ENCODE results near the gene CFAP299.

The CFAP299 gene

DNA sequence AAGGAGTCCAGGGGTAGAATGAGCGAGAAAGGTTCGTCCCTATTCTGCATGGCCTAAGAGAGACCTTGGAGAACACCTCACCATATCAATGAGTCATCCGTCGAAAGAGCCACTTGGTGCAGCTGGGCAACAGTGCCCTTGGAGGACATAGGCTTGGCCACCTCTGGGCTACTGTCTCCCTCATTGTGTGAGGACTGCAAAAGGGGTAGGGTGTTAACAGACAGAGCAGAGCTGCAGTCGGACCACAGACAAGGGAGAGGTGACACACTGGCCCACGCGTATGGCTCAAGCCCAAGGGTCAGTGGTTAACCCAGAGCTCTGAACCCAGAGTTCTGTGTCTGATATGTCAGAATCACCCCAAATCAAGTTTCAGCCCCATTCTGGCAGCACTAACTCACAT is 576.8 kb downstream of the CFAP299 start:
- DNase-seq (ENCODE audit: low read depth, low spot score), result no peak
- Histone ChIP-seq H3K4me1 (ENCODE audit: insufficient read depth, insufficient read length) (no peaks in the 10 kb centered on the region), H3K36me3 (ENCODE audit: insufficient read depth, insufficient read length, low read length) (no peaks in the 10 kb centered on the region), H3K9ac (ENCODE audit: insufficient read length, low read depth) (no peak overlapping the region), H3K4me3 (ENCODE audit: insufficient read length, low read depth) (no peak overlapping the region), H3K9me3 (ENCODE audit: insufficient read depth, low read length) (no peaks in the 10 kb centered on the region; the same call in 1 of the 2 replicates), H3K27me3 (ENCODE audit: insufficient read depth, insufficient read length) (no peaks in the 10 kb centered on the region)
- TF ChIP-seq SUZ12 (IDR thresholded peaks at IDR 0.05; ENCODE audit: extremely low read depth, insufficient read depth, insufficient read length) (no peak), YY1 (IDR thresholded peaks at IDR 0.05; ENCODE audit: insufficient read depth, insufficient read length) (no peak), ZNF274 (IDR thresholded peaks at IDR 0.05; ENCODE audit: low read depth, low read length) (no peak)

DNA sequence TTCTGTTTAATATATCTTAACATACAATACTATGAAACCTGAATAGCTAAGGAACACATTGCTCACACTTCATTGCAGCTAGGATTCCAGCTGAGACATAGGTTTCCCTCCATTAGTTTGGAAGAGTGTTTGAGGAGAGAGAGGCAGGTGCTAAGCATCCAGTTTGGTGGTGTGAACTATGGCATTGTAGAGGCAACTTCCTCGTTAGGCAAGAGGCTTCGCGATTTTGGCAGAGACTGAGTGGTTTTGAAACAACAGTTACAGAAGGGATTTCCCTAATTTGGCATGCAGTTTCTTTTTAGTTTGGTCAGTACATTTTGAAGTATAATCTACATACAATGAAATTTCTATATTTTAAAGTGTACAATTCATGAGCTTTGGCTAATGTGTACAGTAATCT is 577.9 kb downstream of the CFAP299 start:
- H3K36me3 ChIP-seq (ENCODE audit: insufficient read depth, insufficient read length, low read length), result no peaks in the 10 kb centered on the region
- no peaks in the 10 kb centered on the region; the same call in 1 of the 2 replicates for H3K9me3 ChIP-seq (ENCODE audit: insufficient read depth, low read length)
- TF ChIP-seq SUZ12 (IDR thresholded peaks at IDR 0.05; ENCODE audit: extremely low read depth, insufficient read depth, insufficient read length) (no peak), ZNF274 (IDR thresholded peaks at IDR 0.05; ENCODE audit: low read depth, low read length) (no peak), YY1 (IDR thresholded peaks at IDR 0.05; ENCODE audit: insufficient read depth, insufficient read length) (no peak)
- no peak for DNase-seq (ENCODE audit: low read depth, low spot score)
- no peaks in the 10 kb centered on the region for H3K27me3 ChIP-seq (ENCODE audit: insufficient read depth, insufficient read length)
- H3K4me3 ChIP-seq (ENCODE audit: insufficient read length, low read depth), result no peak overlapping the region
- H3K9ac ChIP-seq (ENCODE audit: insufficient read length, low read depth), result no peak overlapping the region
- H3K4me1 ChIP-seq (ENCODE audit: insufficient read depth, insufficient read length), result no peaks in the 10 kb centered on the region

DNA sequence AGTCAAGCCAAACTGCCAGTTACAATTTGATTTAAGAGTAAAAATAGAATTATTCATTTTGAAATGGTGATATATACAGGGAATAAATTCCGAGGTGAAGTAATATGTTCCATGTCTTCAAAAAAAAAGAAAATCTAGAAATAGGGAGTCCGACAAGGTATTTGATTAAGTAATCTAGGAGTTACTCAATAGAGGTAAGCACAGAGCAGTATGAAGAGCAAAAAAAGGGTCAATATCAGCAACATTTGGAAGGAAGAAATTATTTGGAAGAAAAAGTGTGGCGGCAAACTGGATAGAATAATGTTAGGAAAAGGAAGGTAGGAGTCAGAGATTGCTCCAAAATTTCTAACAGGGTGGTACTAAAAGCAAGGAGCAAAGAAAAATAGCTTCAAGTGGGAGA is 581.2 kb downstream of the CFAP299 start:
- TF ChIP-seq YY1 (IDR thresholded peaks at IDR 0.05; ENCODE audit: insufficient read depth, insufficient read length) (no peak), SUZ12 (IDR thresholded peaks at IDR 0.05; ENCODE audit: extremely low read depth, insufficient read depth, insufficient read length) (no peak), ZNF274 (IDR thresholded peaks at IDR 0.05; ENCODE audit: low read depth, low read length) (no peak)
- no peaks in the 10 kb centered on the region for H3K4me1 ChIP-seq (ENCODE audit: insufficient read depth, insufficient read length)
- no peak overlapping the region for H3K4me3 ChIP-seq (ENCODE audit: insufficient read length, low read depth)
- no peak for DNase-seq (ENCODE audit: low read depth, low spot score)
- no peaks in the 10 kb centered on the region for H3K36me3 ChIP-seq (ENCODE audit: insufficient read depth, insufficient read length, low read length)
- no peaks in the 10 kb centered on the region for H3K9me3 ChIP-seq (ENCODE audit: insufficient read depth, low read length)
- H3K27me3 ChIP-seq (ENCODE audit: insufficient read depth, insufficient read length), result no peaks in the 10 kb centered on the region
- H3K9ac ChIP-seq (ENCODE audit: insufficient read length, low read depth), result no peak overlapping the region

DNA sequence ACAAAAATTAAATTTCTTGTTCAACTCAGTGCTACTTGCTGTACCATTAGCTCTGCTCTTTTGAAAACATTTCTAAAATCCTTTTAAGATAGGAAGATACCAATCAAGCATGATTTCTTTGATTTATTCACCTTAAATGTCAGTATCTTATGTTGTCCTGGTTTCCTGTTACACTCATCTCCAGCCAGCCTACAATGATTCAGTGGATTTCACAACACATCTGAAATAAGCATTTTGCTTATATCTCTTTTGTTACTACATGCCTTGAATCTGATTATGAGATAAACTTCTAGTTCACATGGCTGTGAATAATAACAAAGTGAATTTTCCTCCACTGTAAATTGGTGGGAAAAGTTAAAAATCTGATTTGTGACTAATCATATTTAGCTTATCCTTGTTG is 582.5 kb downstream of the CFAP299 start:
- Histone ChIP-seq H3K36me3 (ENCODE audit: insufficient read depth, insufficient read length, low read length) (no peaks in the 10 kb centered on the region), H3K4me3 (ENCODE audit: insufficient read length, low read depth) (no peak overlapping the region), H3K4me1 (ENCODE audit: insufficient read depth, insufficient read length) (no peaks in the 10 kb centered on the region), H3K27me3 (ENCODE audit: insufficient read depth, insufficient read length) (no peaks in the 10 kb centered on the region), H3K9ac (ENCODE audit: insufficient read length, low read depth) (no peak overlapping the region), H3K9me3 (ENCODE audit: insufficient read depth, low read length) (no peaks in the 10 kb centered on the region)
- no peak for TF ChIP-seq YY1 (IDR thresholded peaks at IDR 0.05; ENCODE audit: insufficient read depth, insufficient read length)
- TF ChIP-seq SUZ12 (IDR thresholded peaks at IDR 0.05; ENCODE audit: extremely low read depth, insufficient read depth, insufficient read length), result no peak
- TF ChIP-seq ZNF274 (IDR thresholded peaks at IDR 0.05; ENCODE audit: low read depth, low read length), result no peak
- DNase-seq (ENCODE audit: low read depth, low spot score), result no peak

DNA sequence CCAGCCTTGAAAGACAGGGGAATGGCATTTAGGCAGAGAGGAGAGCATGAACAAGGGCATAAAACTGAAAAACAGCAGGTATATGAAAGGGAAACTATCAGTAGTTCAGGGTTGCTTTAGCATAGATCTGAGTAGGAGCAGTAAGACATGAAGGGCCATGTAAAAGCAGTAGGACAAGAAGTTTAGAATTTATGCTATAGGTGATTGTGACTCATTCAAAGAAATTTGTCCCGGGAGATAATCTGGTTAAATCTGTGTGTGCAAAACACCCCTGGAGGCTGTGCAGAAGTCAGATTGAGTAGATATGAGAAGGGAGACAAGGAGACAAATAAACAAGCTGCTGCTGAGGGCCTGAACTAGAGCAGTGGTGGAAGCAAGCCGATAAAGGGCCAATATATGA is 585.9 kb downstream of the CFAP299 start:
- H3K4me3 ChIP-seq (ENCODE audit: insufficient read length, low read depth), result no peak overlapping the region
- H3K4me1 ChIP-seq (ENCODE audit: insufficient read depth, insufficient read length), result no peaks in the 10 kb centered on the region
- H3K27me3 ChIP-seq (ENCODE audit: insufficient read depth, insufficient read length), result no peaks in the 10 kb centered on the region
- DNase-seq (ENCODE audit: low read depth, low spot score), result no peak
- no peaks in the 10 kb centered on the region for H3K9me3 ChIP-seq (ENCODE audit: insufficient read depth, low read length)
- H3K9ac ChIP-seq (ENCODE audit: insufficient read length, low read depth), result no peak overlapping the region
- no peak for TF ChIP-seq YY1 (IDR thresholded peaks at IDR 0.05; ENCODE audit: insufficient read depth, insufficient read length)
- no peaks in the 10 kb centered on the region for H3K36me3 ChIP-seq (ENCODE audit: insufficient read depth, insufficient read length, low read length)

DNA sequence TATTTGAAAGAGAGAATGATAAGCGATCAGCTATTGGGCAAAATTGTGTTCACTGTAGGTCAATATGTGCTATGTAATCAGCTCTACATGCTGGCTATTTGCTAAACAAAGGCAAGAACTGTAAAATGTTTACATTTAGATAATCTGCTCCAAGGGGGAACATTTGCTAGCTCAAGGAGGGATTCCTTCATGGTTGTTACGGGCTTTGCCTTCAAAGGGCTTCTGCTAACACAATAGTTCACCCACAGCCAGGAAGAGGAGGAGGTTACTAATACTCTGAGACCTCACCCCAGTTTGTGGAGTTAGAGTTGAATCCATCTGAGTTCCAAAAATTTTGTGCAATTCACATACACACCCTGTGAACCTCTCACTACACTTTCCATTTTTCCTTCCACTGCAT is 587.4 kb downstream of the CFAP299 start:
- no peak for DNase-seq (ENCODE audit: low read depth, low spot score)
- TF ChIP-seq ZNF274 (IDR thresholded peaks at IDR 0.05; ENCODE audit: low read depth, low read length) (no peak), SUZ12 (IDR thresholded peaks at IDR 0.05; ENCODE audit: extremely low read depth, insufficient read depth, insufficient read length) (no peak), YY1 (IDR thresholded peaks at IDR 0.05; ENCODE audit: insufficient read depth, insufficient read length) (no peak)
- H3K4me3 ChIP-seq (ENCODE audit: insufficient read length, low read depth), result no peak overlapping the region

DNA sequence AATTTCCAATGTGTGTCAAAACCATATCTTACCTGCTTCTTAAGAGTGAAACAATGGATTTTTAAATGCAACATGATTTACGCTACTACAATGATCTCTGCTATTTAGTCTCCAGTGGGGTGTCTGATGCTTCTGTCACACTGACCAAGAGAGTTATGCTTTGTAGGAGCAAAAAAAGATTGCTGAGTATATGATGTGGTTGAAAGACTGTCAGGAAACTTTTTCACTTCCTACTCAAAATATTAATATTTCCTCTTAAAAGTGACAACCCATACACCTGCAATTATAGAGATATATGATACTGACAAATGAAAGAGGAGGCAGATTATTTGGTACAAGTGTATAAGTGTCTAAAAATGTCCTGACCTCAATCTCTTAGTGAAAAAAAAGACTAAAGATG is 589.8 kb downstream of the CFAP299 start:
- no peak for TF ChIP-seq YY1 (IDR thresholded peaks at IDR 0.05; ENCODE audit: insufficient read depth, insufficient read length)
- TF ChIP-seq ZNF274 (IDR thresholded peaks at IDR 0.05; ENCODE audit: low read depth, low read length), result no peak
- DNase-seq (ENCODE audit: low read depth, low spot score), result no peak
- no peaks in the 10 kb centered on the region for H3K27me3 ChIP-seq (ENCODE audit: insufficient read depth, insufficient read length)
- no peaks in the 10 kb centered on the region for H3K4me1 ChIP-seq (ENCODE audit: insufficient read depth, insufficient read length)
- H3K9me3 ChIP-seq (ENCODE audit: insufficient read depth, low read length), result no peaks in the 10 kb centered on the region
- no peak overlapping the region for H3K9ac ChIP-seq (ENCODE audit: insufficient read length, low read depth)
- H3K36me3 ChIP-seq (ENCODE audit: insufficient read depth, insufficient read length, low read length), result no peaks in the 10 kb centered on the region
- no peak overlapping the region for H3K4me3 ChIP-seq (ENCODE audit: insufficient read length, low read depth)

More for the DNA sequence above, 587.4 kb downstream of the CFAP299 start:
- Histone ChIP-seq H3K36me3 (ENCODE audit: insufficient read depth, insufficient read length, low read length) (no peaks in the 10 kb centered on the region), H3K9ac (ENCODE audit: insufficient read length, low read depth) (no peak overlapping the region), H3K4me1 (ENCODE audit: insufficient read depth, insufficient read length) (no peaks in the 10 kb centered on the region), H3K9me3 (ENCODE audit: insufficient read depth, low read length) (no peaks in the 10 kb centered on the region), H3K27me3 (ENCODE audit: insufficient read depth, insufficient read length) (no peaks in the 10 kb centered on the region)

DNA sequence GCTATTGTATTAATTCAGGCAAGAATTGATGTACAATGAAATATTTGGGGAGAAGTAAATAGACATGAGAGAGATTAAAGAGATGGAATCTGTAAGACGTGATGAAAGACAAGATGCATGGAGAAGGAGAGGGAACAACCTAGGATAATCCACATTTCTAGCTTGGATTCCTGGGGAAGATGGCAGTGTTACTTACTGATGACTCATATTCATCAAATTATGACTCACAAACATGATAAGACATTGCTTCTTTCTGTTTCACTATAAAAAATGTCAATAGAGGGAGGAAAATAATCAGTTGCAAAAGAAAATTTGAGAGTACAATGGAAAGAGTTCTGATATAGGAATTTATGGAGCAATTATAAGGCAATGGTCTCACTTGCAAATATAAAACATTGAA is 590.9 kb downstream of the CFAP299 start:
- Histone ChIP-seq H3K36me3 (ENCODE audit: insufficient read depth, insufficient read length, low read length) (no peaks in the 10 kb centered on the region), H3K9ac (ENCODE audit: insufficient read length, low read depth) (no peak overlapping the region), H3K4me3 (ENCODE audit: insufficient read length, low read depth) (no peak overlapping the region), H3K4me1 (ENCODE audit: insufficient read depth, insufficient read length) (no peaks in the 10 kb centered on the region), H3K27me3 (ENCODE audit: insufficient read depth, insufficient read length) (no peaks in the 10 kb centered on the region), H3K9me3 (ENCODE audit: insufficient read depth, low read length) (no peaks in the 10 kb centered on the region)
- DNase-seq (ENCODE audit: low read depth, low spot score), result no peak
- no peak for TF ChIP-seq ZNF274 (IDR thresholded peaks at IDR 0.05; ENCODE audit: low read depth, low read length)
- TF ChIP-seq SUZ12 (IDR thresholded peaks at IDR 0.05; ENCODE audit: extremely low read depth, insufficient read depth, insufficient read length), result no peak
- no peak for TF ChIP-seq YY1 (IDR thresholded peaks at IDR 0.05; ENCODE audit: insufficient read depth, insufficient read length)
